Natural killer cell (primary cell): ENCODE results near the gene CHI3L1. TPM values are rescaled to one million over a fixed set of nuclear protein-coding genes. Genes with fewer than 3 reads are reported as not detected.

ENCODE experiments used
- ATAC-seq, 3 donors: fragments of 150-1000 bp in 2 of 3; fragments of 200-7000 bp in 1 of 3; cut with Tn5 transposase; 1 replicate in 1 of 3; 2 replicates in 2 of 3; pipeline ENCODE4 v1.10.0; 2021; ENCODE audit warnings: mild to moderate bottlenecking in 2 of 3, moderate library complexity in 2 of 3
- DNase-seq, 2 donors: peaks; one replicate each; pipeline versions ENCODE4 v3.0.0 to v3.0.0-alpha.2; 2013 to 2021; ENCODE audit warnings: mixed read lengths in 1 of 2
- H3K27ac ChIP-seq: one replicate; pipeline ENCODE4 v1.5.1; 2013; ENCODE audit warnings: mild to moderate bottlenecking, low read length
- H3K27me3 ChIP-seq: one replicate; pipeline ENCODE4 v1.6.1; 2013; ENCODE audit warnings: low read length; ENCODE audit not compliant: control insufficient read depth, insufficient read depth
- H3K36me3 ChIP-seq: one replicate; pipeline ENCODE4 v1.6.1; 2013; ENCODE audit warnings: low read length; ENCODE audit not compliant: control insufficient read depth, insufficient read depth
- H3K4me1 ChIP-seq: one replicate; pipeline ENCODE4 v1.6.1; 2013; ENCODE audit warnings: low read length; ENCODE audit not compliant: control insufficient read depth, insufficient read depth
- H3K4me3 ChIP-seq: one replicate; pipeline ENCODE4 v1.5.1; 2013; ENCODE audit warnings: low read length
- H3K9me3 ChIP-seq: one replicate; pipeline ENCODE4 v1.6.1; 2013; ENCODE audit warnings: low read length; ENCODE audit not compliant: control insufficient read depth, insufficient read depth
- H3K27ac Mint-ChIP-seq, 2 donors: one replicate each; pipeline ENCODE4 v1.8.0; 2022; ENCODE audit warnings: mild to moderate bottlenecking in 2 of 2, mixed read lengths in 2 of 2, moderate library complexity in 1 of 2
- H3K27me3 Mint-ChIP-seq, 2 donors: one replicate each; pipeline ENCODE4 v1.8.0; 2022; ENCODE audit warnings: low read depth in 2 of 2, mixed read lengths in 2 of 2
- H3K36me3 Mint-ChIP-seq: one replicate; pipeline ENCODE4 v1.8.0; 2022; ENCODE audit warnings: mixed read lengths
- H3K4me1 Mint-ChIP-seq, 2 donors: one replicate each; pipeline ENCODE4 v1.8.0; 2022; ENCODE audit warnings: mixed read lengths in 2 of 2
- H3K4me3 Mint-ChIP-seq: one replicate; pipeline ENCODE4 v1.8.0; 2022; ENCODE audit warnings: mild to moderate bottlenecking, moderate library complexity, mixed read lengths
- H3K9me3 Mint-ChIP-seq, 2 donors: one replicate each; pipeline ENCODE4 v1.8.0; 2022; ENCODE audit warnings: mixed read lengths in 2 of 2
- CTCF ChIP-seq: fragments of 200-600 bp; IDR thresholded peaks from one replicate; pipeline ENCODE4 v1.8.0; 2022; ENCODE audit warnings: antibody characterized with exemption
- WGBS: methylation state at CpG from one replicate; pipeline ENCODE4 v1.1.7; 2013; ENCODE audit warnings: missing lambda C conversion rate; ENCODE audit not compliant: insufficient coverage; 5-methylcytosine and 5-hydroxymethylcytosine counted together
- intact Hi-C: fragments of 100-400 bp; cut with micrococcal nuclease; formaldehyde crosslinking; loops from one replicate; pipeline ENCODE4 v1.14.2; 2022
- total RNA-seq, 4 donors: library from RNA; stranded (reverse); fragments of 120-200 nt in 1 of 4; gene quantifications; one replicate each; pipeline versions ENCODE4 v1.2.3 to v1.2.4, GENCODE V29; 2013 to 2022

CHI3L1 gene
- total RNA-seq, 3 donors from 2014 or later (not counting 1 experiment from before 2014, with no cell fraction given) = 1.0 TPM; not detected in 2

- H3K27me3 Mint-ChIP-seq = peaks cover 0 to 5% of the 10 kb centered on the region in 2 donors
- no peak overlapping the region for H3K4me3 ChIP-seq
- no peaks in the 10 kb centered on the region for H3K27me3 ChIP-seq
- H3K36me3 ChIP-seq = no peaks in the 10 kb centered on the region
- 90% methylated on average over 12 of the region's 12 CpGs for WGBS
- ATAC-seq = no peak
- H3K9me3 Mint-ChIP-seq = no peaks in the 10 kb centered on the region
- H3K27ac ChIP-seq = no peak overlapping the region
- no peaks in the 10 kb centered on the region for H3K36me3 Mint-ChIP-seq
- no peak overlapping the region for H3K27ac Mint-ChIP-seq
- H3K4me1 Mint-ChIP-seq = no peaks in the 10 kb centered on the region
- DNase-seq = no peak
- intact Hi-C loops = no loop called here
- H3K4me3 Mint-ChIP-seq = no peak overlapping the region
- no peaks in the 10 kb centered on the region for H3K4me1 ChIP-seq
- H3K9me3 ChIP-seq = no peaks in the 10 kb centered on the region
- TF ChIP-seq CTCF = no peak
Observed at GRCh38 chr1:203148579-203148978, 37.9 kb downstream of the CHI3L1 start.

DNA sequence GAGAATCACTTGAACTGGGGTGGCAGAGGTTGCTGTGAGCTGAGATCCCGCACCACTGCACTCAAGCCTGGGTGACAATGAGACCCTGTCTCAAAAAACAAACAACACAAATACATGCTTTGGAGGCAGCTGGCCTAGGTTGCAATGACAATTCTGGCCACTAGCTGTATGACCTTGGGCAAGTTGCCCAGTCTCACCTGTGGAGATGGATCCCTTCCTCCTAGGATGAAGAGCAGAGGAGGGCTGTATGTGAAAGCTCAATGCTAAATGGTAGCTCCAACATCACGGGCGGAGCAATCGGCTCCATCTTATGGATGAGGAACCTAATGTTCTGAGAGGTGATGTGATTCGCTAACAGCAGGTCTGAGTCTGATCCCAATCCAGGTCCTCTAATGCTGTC, 38.4 kb downstream of the CHI3L1 start:
- no peak for TF ChIP-seq CTCF
- no peaks in the 10 kb centered on the region for H3K4me1 ChIP-seq
- H3K27ac ChIP-seq = no peak overlapping the region
- H3K9me3 ChIP-seq = no peaks in the 10 kb centered on the region
- ATAC-seq (no peak), DNase-seq (no peak)
- H3K27me3 ChIP-seq = no peaks in the 10 kb centered on the region
- Mint-ChIP-seq H3K4me1 (no peaks in the 10 kb centered on the region), H3K27me3 (peaks cover 0 to 5% of the 10 kb centered on the region in 2 donors), H3K36me3 (no peaks in the 10 kb centered on the region), H3K4me3 (no peak overlapping the region), H3K27ac (no peak overlapping the region), H3K9me3 (no peaks in the 10 kb centered on the region)
- WGBS = 92% methylated on average over 5 of the region's 5 CpGs
- intact Hi-C loops = no loop called here
- H3K36me3 ChIP-seq = no peaks in the 10 kb centered on the region
- no peak overlapping the region for H3K4me3 ChIP-seq

DNA sequence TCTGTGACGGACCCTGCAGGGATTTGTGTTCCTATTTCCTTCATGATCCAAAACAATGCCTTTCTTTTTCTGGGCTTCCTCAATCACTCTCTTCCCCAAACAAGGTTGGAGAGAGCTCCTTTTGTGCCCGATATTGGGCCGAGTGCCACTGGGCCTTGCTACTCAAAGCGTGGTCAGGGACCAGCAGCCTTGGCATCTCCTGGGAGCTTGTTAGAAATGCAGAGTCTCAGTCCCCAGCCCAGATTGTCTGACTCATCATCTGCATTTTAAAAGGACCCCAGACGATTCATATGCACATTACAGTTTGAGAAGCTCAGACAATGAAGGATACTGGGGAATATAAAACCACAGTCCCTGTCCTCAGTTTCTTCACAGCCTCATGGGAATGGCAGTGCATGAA, 39.1 kb downstream of the CHI3L1 start:
- intact Hi-C loops = no loop called here
- H3K4me1 ChIP-seq = no peaks in the 10 kb centered on the region
- Mint-ChIP-seq H3K4me1 (no peaks in the 10 kb centered on the region), H3K9me3 (no peaks in the 10 kb centered on the region), H3K27ac (no peak overlapping the region), H3K36me3 (no peaks in the 10 kb centered on the region), H3K27me3 (peaks cover 0 to 5% of the 10 kb centered on the region in 2 donors), H3K4me3 (no peak overlapping the region)
- TF ChIP-seq CTCF = no peak
- ATAC-seq (no peak), DNase-seq (no peak)
- no peaks in the 10 kb centered on the region for H3K36me3 ChIP-seq
- H3K27ac ChIP-seq = no peak overlapping the region
- no peaks in the 10 kb centered on the region for H3K27me3 ChIP-seq
- H3K9me3 ChIP-seq = no peaks in the 10 kb centered on the region
- no peak overlapping the region for H3K4me3 ChIP-seq
- WGBS = 81% methylated on average over 5 of the region's 5 CpGs

DNA sequence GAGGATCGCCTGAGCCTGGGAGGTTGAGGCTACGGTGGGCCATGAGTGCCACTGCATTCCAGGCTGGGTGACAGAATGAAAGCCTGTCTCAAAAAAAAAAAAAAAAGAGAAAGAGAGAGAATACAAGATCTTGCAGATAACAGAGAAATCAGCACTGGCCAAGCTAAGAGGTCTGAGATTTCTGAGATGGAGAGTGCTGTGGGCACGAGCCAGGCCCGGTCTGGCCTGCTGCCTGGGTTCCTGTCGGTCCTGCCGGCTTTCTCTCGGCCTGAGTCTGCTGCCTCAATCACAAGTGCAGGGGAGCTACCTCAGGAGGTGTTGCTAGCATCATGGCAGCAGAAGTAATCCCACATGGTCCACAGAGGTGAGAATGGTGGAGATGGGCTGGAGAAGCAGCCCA, 40.0 kb downstream of the CHI3L1 start:
- DNase-seq = no peak
- Mint-ChIP-seq H3K27me3 (peaks cover 0 to 8% of the 10 kb centered on the region in 2 donors), H3K36me3 (no peaks in the 10 kb centered on the region), H3K4me3 (no peak overlapping the region), H3K9me3 (no peaks in the 10 kb centered on the region), H3K4me1 (no peaks in the 10 kb centered on the region), H3K27ac (no peak overlapping the region)
- no peaks in the 10 kb centered on the region for H3K27me3 ChIP-seq
- H3K27ac ChIP-seq = no peak overlapping the region
- no peaks in the 10 kb centered on the region for H3K4me1 ChIP-seq
- no peaks in the 10 kb centered on the region for H3K9me3 ChIP-seq
- no peaks in the 10 kb centered on the region for H3K36me3 ChIP-seq
- ATAC-seq = no peak
- intact Hi-C loops = no loop called here
- WGBS = 93% methylated on average over 7 of the region's 7 CpGs
- no peak overlapping the region for H3K4me3 ChIP-seq
- no peak for TF ChIP-seq CTCF
